ENCODE data around the gene C1QBP.

DNA sequence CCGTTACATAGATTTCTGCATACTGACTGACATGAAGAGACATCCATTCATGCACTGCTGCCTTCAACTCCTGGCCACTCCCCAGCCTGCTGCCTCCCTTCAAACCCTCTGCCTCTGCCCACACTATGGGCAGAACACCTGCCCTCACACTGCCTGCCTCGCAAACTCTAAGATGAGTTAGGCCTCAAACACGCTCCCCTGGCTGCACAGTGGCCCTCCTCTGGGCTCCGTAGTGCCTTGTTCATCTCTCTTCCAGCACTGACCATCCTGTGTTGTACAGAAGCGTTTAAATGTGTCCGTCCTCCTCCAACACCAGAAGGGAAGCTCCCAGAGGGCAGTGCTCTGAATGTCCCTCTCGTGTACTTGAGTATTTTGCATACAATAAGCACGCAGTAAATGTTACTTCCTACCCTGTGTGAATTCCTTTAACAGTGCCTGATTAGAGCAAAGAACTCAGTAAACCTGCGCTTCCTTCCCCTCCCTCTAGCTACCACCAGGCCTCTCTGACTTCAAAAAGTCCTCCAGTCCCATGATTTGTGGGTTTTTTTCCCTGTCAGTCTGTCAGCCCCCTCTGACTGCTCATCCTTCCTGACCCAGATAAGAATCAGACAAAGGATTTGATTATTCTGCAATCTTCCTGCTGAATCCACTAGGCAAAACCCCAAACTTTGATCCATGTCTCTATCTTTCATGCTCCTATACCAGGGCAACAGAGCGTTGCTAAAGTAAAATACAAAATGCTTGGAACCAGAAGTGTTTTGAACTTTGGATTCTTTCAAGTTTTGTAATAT lies 26.0 kb upstream of the C1QBP start:
- TF ChIP-seq, protein P1, sequence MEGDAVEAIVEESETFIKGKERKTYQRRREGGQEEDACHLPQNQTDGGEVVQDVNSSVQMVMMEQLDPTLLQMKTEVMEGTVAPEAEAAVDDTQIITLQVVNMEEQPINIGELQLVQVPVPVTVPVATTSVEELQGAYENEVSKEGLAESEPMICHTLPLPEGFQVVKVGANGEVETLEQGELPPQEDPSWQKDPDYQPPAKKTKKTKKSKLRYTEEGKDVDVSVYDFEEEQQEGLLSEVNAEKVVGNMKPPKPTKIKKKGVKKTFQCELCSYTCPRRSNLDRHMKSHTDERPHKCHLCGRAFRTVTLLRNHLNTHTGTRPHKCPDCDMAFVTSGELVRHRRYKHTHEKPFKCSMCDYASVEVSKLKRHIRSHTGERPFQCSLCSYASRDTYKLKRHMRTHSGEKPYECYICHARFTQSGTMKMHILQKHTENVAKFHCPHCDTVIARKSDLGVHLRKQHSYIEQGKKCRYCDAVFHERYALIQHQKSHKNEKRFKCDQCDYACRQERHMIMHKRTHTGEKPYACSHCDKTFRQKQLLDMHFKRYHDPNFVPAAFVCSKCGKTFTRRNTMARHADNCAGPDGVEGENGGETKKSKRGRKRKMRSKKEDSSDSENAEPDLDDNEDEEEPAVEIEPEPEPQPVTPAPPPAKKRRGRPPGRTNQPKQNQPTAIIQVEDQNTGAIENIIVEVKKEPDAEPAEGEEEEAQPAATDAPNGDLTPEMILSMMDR (IDR thresholded peaks at IDR 0.05; ENCODE audit: borderline replicate concordance, extremely low read depth, low read length, poor library complexity, severe bottlenecking): no peak
- no peak for TF ChIP-seq EZH2 (IDR thresholded peaks at IDR 0.05; ENCODE audit: borderline replicate concordance, low read depth, low read length, severe bottlenecking)
